ENCODE data around the gene SYT8. TPM values are rescaled to one million over a fixed set of nuclear protein-coding genes. Genes with fewer than 3 reads are reported as not detected.
"Not testable (repeated sequence)": the region's sequence is repeated elsewhere in the genome, so short reads cannot be mapped to it uniquely, and the experiment has no call there.

Gene SYT8
- total and polyA plus RNA-seq, 2 of the 8 experiments (the other 6 are each of a cell fraction or from before 2014, with no cell fraction given): not detected

DNA sequence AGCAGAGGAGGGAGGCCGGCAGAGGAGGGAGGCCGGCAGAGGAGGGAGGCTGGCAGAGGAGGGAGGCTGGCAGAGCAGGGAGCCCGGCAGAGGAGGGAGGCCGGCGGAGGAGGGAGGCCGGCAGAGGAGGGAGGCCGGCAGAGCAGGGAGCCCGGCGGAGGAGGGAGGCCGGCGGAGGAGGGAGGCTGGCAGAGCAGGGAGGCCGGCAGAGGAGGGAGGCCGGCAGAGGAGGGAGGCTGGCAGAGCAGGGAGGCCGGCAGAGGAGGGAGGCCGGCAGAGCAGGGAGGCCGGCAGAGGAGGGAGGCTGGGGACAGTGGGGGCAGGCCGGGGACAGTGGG is 39.0 kb downstream of the SYT8 start:
- H3K4me3 ChIP-seq (ENCODE audit: extremely low read depth in 1 of 4, insufficient read depth in 2 of 4, low read depth in 3 of 4, low read length in 4 of 4); H4K20me1 ChIP-seq (replicated peaks in 1 of 2; ENCODE audit: control insufficient read depth in 1 of 2, insufficient read depth in 2 of 2, low read length in 2 of 2); H4K5ac ChIP-seq (ENCODE audit: insufficient read length, low read depth, low read length); POLR2A ChIA-PET (ENCODE audit: partially characterized antibody); H3K4me2 ChIP-seq (ENCODE audit: insufficient read depth in 1 of 2, low read depth in 2 of 2, low read length in 2 of 2); H3K79me1 ChIP-seq (ENCODE audit: low read depth, low read length); H4K8ac ChIP-seq (ENCODE audit: extremely low read depth, insufficient read depth, low read length); H3K36me3 ChIP-seq (ENCODE audit: control insufficient read depth in 2 of 4, insufficient read depth in 4 of 4, low read length in 3 of 4); H3K9me3 ChIP-seq (ENCODE audit: insufficient read depth in 2 of 2, low read depth in 1 of 2, low read length in 1 of 2); H3K14ac ChIP-seq (ENCODE audit: insufficient read length); H3K23me2 ChIP-seq (ENCODE audit: low read depth, low read length); H2BK15ac ChIP-seq (ENCODE audit: low read length); H3K18ac ChIP-seq (ENCODE audit: extremely low read depth, low read length); H3K56ac ChIP-seq (replicated peaks; ENCODE audit: insufficient read length, low read depth, low read length); H3K27ac ChIP-seq (ENCODE audit: low read depth, low read length); H3K4ac ChIP-seq (replicated peaks; ENCODE audit: insufficient read length, low read depth, low read length); H2BK120ac ChIP-seq (replicated peaks; ENCODE audit: low read depth, low read length); H2AFZ ChIP-seq (ENCODE audit: low read length); H3K79me2 ChIP-seq (ENCODE audit: control insufficient read depth in 1 of 2, insufficient read depth in 2 of 2, low read length in 2 of 2); H2BK12ac ChIP-seq (ENCODE audit: low read depth, low read length); H4K91ac ChIP-seq (replicated peaks; ENCODE audit: insufficient read length, low read length); H3K23ac ChIP-seq (ENCODE audit: insufficient read length); H2BK20ac ChIP-seq (ENCODE audit: low read length); H3K9ac ChIP-seq (replicated peaks in 1 of 4; ENCODE audit: extremely low read depth in 1 of 4, low read depth in 3 of 4, low read length in 3 of 4); H3K27me3 ChIP-seq (replicated peaks in 1 of 4; ENCODE audit: control insufficient read depth in 3 of 4, extremely low read depth in 1 of 4, insufficient read depth in 3 of 4, low read length in 3 of 4); DNase-seq (ENCODE audit: low read depth in 1 of 2, low spot score in 2 of 2); H2AK5ac ChIP-seq (ENCODE audit: low read depth, low read length); H2BK5ac ChIP-seq (ENCODE audit: low read depth, low read length); H3K4me1 ChIP-seq (replicated peaks in 1 of 4; ENCODE audit: control insufficient read depth in 3 of 4, insufficient read depth in 4 of 4, low read length in 3 of 4); FAIRE-seq: not testable (repeated sequence)
- CTCF ChIA-PET (ENCODE audit: partially characterized antibody): interaction anchor here (1.2 to 1.6 kb wide), 2 partner anchors 43 to 180 kb away, joined by 3 to 5 read pairs; no protein-coding TSS in a partner anchor
- WGBS, 2 experiments (ENCODE audit: extremely low coverage in 1 of 2, insufficient coverage in 1 of 2, insufficient read length in 1 of 2, insufficient replicate concordance in 2 of 2, low coverage in 1 of 2, low lambda C conversion rate in 2 of 2, missing lambda C conversion rate in 1 of 2): 74% methylated on average over 8 of the region's 17 CpGs; no CpG with 5 or more reads in 1 of the 2 experiments

DNA sequence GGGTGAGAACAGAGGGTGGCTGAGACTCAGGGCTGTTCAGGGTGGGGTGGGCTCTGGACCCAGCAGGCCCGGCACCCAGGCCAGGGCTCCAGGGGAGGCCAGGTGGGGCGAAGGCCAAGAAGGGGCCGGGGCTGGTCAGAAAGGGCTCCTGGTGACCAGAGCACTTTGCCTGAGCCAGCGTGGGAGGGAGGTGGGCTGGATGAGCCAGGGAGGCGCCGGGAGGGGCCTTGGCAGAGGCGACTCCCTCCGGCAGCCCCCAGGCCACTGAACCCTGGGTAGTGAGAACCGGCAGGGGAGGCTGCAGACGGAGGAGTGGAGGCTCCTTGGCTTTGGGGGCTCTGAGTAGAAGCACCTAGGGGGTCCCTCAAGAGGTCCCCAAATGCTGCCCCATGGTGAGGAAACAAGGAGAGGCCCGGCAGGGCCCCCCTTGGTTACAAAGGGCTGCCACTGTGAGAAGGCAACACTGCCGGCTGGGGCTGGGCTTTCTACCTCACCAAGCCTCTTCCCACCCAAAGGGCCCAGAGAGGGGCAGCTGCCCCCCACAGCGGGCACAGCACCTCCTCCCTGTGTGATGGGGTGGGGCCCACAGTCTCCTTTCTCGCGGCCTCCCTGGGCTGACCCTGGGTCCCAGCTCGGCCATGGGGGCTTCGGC is 39.8 kb downstream of the SYT8 start:
- not testable (repeated sequence) for H3K79me2 ChIP-seq (ENCODE audit: control insufficient read depth in 1 of 2, insufficient read depth in 2 of 2, low read length in 2 of 2); H2BK15ac ChIP-seq (ENCODE audit: low read length); H3K9me3 ChIP-seq (ENCODE audit: insufficient read depth in 2 of 2, low read depth in 1 of 2, low read length in 1 of 2); H2BK5ac ChIP-seq (ENCODE audit: low read depth, low read length); H2AK5ac ChIP-seq (ENCODE audit: low read depth, low read length); H3K18ac ChIP-seq (ENCODE audit: extremely low read depth, low read length); H2BK12ac ChIP-seq (ENCODE audit: low read depth, low read length); H3K4me3 ChIP-seq (ENCODE audit: extremely low read depth in 1 of 4, insufficient read depth in 2 of 4, low read depth in 3 of 4, low read length in 4 of 4); H3K23me2 ChIP-seq (ENCODE audit: low read depth, low read length); H3K36me3 ChIP-seq (ENCODE audit: control insufficient read depth in 2 of 4, insufficient read depth in 4 of 4, low read length in 3 of 4); H4K20me1 ChIP-seq (replicated peaks in 1 of 2; ENCODE audit: control insufficient read depth in 1 of 2, insufficient read depth in 2 of 2, low read length in 2 of 2); H3K4me1 ChIP-seq (replicated peaks in 1 of 4; ENCODE audit: control insufficient read depth in 3 of 4, insufficient read depth in 4 of 4, low read length in 3 of 4); H2AFZ ChIP-seq (ENCODE audit: low read length); DNase-seq (ENCODE audit: low read depth in 1 of 2, low spot score in 2 of 2); H3K56ac ChIP-seq (replicated peaks; ENCODE audit: insufficient read length, low read depth, low read length); H4K91ac ChIP-seq (replicated peaks; ENCODE audit: insufficient read length, low read length); H3K4me2 ChIP-seq (ENCODE audit: insufficient read depth in 1 of 2, low read depth in 2 of 2, low read length in 2 of 2); H3K4ac ChIP-seq (replicated peaks; ENCODE audit: insufficient read length, low read depth, low read length); H3K27me3 ChIP-seq (replicated peaks in 1 of 4; ENCODE audit: control insufficient read depth in 3 of 4, extremely low read depth in 1 of 4, insufficient read depth in 3 of 4, low read length in 3 of 4); FAIRE-seq; H2BK20ac ChIP-seq (ENCODE audit: low read length); H3K14ac ChIP-seq (ENCODE audit: insufficient read length); H3K23ac ChIP-seq (ENCODE audit: insufficient read length); H3K27ac ChIP-seq (ENCODE audit: low read depth, low read length); H3K9ac ChIP-seq (replicated peaks in 1 of 4; ENCODE audit: extremely low read depth in 1 of 4, low read depth in 3 of 4, low read length in 3 of 4); H4K5ac ChIP-seq (ENCODE audit: insufficient read length, low read depth, low read length); H2BK120ac ChIP-seq (replicated peaks; ENCODE audit: low read depth, low read length); H3K79me1 ChIP-seq (ENCODE audit: low read depth, low read length)
- peak overlapping the region; percentile 51; the same call in 1 of the 2 replicates for H4K8ac ChIP-seq (ENCODE audit: extremely low read depth, insufficient read depth, low read length)
- CTCF ChIA-PET (ENCODE audit: partially characterized antibody): interaction anchor here (0.9 to 5.5 kb wide), 14 partner anchors 12 to 279 kb away, joined by 3 to 156 read pairs (median 6); partner anchors contain the start of gene TNNT3
- POLR2A ChIA-PET (ENCODE audit: partially characterized antibody): interaction anchor here (1.0 kb wide), 1 partner anchor 246 kb away, joined by 3 read pairs; no protein-coding TSS in a partner anchor
- 93% methylated on average over 9 of the region's 17 CpGs; no CpG with 5 or more reads in 1 of the 2 experiments for WGBS, 2 experiments (ENCODE audit: extremely low coverage in 1 of 2, insufficient coverage in 1 of 2, insufficient read length in 1 of 2, insufficient replicate concordance in 2 of 2, low coverage in 1 of 2, low lambda C conversion rate in 2 of 2, missing lambda C conversion rate in 1 of 2)
